DOHH2 (cell line): ENCODE measurements around the gene ADAMTSL1.

Experiments used
- EZH2phosphoT487 ChIP-seq: fragments of 200-600 bp; sonication (generic); IDR thresholded peaks from 2 replicates; pipeline ENCODE4 v1.6.1; 2017; ENCODE audit warnings: borderline replicate concordance, mild to moderate bottlenecking, antibody characterized with exemption, low read length, moderate library complexity, mixed read lengths
- TF ChIP-seq, protein P1 (sequence below): fragments of 200-600 bp; sonication (generic); IDR thresholded peaks from one replicate; pipeline ENCODE4 v1.5.1; 2014; ENCODE audit warnings: antibody characterized with exemption, mild to moderate bottlenecking, low read depth, low read length; ENCODE audit not compliant: poor library complexity, severe bottlenecking

DNA sequence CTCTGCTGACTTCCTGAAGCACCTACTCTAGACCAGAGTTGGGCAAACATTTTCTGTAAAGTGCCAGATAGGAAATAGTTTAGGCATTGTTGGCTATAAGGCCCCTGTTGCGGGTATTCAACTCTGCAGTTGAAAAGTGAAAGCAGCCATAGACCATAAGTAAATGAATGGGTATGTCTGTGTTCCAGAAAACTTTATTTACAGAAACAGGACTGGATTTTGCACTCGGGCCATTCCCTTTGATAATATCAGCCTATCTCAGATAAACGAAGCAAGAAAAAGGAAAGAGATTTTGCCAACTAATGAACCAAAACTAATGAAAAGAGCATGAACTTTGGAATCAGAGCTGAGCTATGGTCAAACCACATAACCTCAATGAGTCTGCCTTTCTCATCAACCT is 374.7 kb downstream of the ADAMTSL1 start:
- TF ChIP-seq, protein P1, sequence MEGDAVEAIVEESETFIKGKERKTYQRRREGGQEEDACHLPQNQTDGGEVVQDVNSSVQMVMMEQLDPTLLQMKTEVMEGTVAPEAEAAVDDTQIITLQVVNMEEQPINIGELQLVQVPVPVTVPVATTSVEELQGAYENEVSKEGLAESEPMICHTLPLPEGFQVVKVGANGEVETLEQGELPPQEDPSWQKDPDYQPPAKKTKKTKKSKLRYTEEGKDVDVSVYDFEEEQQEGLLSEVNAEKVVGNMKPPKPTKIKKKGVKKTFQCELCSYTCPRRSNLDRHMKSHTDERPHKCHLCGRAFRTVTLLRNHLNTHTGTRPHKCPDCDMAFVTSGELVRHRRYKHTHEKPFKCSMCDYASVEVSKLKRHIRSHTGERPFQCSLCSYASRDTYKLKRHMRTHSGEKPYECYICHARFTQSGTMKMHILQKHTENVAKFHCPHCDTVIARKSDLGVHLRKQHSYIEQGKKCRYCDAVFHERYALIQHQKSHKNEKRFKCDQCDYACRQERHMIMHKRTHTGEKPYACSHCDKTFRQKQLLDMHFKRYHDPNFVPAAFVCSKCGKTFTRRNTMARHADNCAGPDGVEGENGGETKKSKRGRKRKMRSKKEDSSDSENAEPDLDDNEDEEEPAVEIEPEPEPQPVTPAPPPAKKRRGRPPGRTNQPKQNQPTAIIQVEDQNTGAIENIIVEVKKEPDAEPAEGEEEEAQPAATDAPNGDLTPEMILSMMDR, result no peak
- no peak for TF ChIP-seq EZH2phosphoT487
